RKO (cell line): Measurements from ENCODE around the gene ERG.
A peak's percentile ranks its signal among the peaks of the same experiment; 100 is the strongest.

Experiments used
- DNase-seq: peaks from one replicate; pipeline ENCODE4 v3.0.0-alpha.2; 2016; ENCODE audit warnings: low spot score

ERG gene

DNA sequence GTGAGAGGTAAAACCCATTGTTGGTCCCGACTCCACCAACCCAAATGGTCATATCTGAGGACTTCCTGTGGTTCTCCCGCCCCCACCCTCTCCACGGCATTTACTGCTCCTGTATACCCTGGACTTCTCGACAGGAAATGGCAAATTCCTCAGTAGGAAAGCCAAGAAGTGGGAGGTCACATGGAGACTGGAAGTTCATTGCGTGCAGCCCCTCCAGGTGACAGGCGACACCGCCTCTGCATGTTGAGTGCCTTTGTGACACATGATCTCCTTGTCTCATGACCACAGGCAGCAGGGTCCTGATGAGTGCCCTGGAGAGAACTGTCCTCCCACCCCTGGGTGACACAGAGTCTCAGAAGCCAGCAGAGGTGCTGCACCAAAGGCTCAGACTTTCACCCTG is 24.2 kb downstream of the ERG start:
- DNase-seq: no peak

DNA sequence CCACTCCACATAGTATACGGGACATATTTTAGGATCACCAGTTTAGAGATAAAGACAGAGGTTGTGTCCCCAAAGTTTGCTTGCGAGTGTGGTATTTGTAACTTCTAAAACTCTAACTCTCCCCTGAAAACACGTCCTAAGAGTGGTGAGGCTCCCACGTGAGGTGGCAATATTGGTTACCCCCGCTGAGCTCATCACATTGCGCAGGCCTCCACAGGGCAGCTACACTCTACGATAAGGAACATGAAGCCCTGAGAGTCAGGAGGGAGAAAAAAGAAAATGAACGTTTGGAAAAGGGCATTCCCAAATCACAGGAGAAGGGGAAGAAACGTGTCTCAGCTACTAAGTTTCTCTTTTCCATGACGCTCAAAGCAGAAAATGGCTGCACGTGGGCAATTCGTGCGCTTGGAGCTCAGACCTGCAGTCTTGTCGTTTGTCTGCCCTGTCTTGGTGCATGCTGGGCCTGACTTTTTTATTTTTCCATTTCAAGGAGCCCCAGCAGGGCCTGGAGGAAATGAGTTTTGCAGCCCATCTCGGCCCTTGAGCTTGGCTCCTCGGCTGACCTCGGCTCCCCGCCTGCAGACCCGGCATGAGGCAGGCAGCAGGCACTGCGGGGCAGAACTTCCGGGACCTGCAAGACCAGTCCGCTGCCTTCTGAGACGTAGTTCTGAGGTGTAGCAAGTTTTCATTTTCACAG is 25.7 kb downstream of the ERG start:
- DNase-seq: no peak

DNA sequence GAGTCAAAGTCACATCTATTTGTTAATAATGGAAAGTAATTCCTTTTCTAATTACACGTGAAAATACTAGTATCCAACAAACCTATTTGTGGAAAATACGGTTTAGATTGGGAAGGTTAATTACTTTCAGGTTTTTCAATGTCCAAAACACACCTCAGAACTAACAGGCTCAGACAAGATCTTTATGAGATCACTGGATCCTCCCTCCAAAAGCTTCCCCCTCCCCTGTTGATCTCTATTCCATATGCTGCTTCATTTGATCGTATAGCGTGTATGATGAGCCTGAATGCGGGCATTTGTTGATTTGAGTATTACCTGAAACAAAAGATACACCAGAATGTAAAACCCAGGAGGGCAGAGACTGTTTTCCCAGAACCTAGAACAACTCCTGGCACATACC is 26.5 kb downstream of the ERG start:
- no peak for DNase-seq

DNA sequence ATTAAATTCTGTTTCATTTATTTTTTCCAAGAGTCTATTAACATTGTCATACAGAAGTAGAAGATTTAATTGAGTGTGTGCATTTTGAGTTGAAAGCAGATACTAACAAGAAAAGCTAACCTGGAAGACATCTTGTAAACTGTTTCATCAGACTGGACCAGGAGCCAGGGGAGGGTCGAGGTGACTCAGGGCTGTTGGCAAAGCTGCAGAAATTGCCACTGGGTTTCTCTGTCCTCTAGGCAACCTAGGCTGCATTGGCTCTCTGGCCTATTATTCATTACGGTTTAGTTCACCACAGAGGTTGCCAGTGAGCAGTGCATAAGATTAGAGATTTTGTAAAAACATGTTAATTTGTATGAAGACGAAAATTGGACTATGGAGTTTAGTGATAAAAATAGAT is 27.5 kb downstream of the ERG start:
- DNase-seq: no peak

DNA sequence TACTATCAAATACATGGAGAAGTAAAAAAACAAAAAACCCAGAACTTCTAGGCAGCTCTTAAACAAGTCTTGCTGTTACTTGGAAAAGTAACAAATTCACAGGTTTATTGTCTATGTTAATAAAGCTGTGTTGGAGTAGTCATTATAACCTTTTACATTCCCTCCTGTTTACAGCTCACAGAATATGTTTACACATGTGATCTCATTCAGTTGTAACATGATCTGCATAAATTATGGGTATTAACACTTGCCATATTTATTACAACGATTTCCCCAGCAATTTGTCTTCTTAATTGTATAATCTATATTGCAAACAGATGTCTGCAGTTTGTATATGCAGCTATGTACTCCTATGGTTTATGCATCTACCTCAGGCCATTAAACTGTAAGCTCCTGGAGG is 28.6 kb downstream of the ERG start:
- DNase-seq: no peak

DNA sequence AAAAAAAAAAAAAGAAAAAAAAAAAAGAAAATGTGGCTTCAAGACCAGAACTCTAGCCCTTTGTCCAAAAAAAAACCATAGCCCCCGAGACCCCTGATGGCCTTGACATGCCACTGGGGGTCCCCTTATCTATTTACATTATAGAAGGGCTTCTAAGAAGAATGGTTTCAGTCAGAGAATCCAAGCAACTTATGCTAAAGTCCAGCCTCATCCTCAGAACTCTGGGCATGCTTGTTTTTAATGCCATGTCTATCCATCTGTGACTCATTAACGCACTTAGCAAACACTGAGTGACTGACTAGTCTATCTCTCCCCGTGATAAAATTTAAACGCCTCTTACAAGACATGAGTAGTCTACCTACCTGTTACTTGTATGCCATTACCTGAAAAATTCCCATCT is 29.3 kb downstream of the ERG start:
- DNase-seq: peak; percentile 14

DNA sequence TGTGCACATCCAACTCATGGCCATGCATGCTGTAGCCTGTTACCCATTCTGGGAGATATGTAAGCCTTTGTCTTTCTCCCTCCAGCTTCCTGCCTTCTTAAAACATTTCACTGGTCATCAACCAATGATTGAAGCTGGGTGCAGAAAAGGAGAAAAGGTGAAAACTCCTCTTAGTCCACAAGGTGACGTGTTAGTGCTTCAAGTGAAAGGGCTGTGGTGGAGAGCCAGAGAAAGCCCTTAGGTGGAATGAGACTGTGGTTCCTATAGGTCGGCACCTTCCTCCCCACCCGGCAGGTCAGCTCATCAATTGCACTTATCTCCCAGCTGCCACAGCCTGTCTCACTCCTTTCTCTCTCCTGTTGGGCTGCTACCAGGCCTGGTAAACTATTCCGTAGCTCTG is 30.4 kb downstream of the ERG start:
- DNase-seq: no peak

DNA sequence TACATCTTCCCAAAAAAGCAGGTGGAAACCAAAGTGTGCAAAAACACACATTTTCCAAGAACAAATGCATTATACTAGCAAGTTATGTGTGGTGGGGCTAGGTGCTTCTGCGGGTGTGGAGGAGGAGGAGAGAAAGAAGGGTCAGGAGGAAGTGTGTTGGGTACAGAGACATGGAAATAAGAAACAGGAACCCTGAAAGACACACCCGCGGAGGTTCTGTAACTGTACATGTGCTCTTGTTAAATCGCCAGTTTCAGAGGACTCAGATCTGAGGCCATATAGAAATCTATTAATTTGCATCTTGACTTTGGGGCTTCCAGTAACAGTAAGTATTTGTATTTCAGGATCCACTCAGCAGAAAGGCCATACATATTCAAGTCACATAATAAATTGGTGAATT is 30.9 kb downstream of the ERG start:
- DNase-seq: no peak

DNA sequence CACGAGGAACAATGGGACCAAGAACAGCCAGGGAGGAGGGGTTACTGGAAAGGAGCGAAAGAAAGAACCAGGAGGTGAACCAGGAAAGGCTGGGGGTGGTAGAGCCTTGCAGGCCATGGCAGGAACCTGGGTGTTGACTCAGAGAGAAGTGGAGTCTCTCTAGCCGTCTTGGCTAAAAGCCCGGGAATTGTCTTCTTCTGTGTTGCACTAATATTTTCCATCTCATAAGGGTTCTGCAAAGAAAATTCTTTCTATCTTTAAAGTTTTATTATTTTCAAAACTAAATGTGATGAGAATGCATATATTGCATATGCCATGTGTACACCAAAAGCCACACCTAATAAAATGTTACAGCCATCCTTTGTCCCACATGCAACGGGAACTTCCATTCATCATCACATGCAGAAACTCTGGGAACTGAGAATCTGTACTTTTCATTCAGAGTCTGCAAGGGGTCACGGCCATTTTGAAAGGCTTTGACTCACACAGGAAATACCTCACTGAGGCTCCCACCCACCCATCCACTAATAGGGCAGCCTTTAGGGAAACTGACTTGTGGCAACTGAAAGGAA is 38.0 kb downstream of the ERG start:
- DNase-seq: no peak

DNA sequence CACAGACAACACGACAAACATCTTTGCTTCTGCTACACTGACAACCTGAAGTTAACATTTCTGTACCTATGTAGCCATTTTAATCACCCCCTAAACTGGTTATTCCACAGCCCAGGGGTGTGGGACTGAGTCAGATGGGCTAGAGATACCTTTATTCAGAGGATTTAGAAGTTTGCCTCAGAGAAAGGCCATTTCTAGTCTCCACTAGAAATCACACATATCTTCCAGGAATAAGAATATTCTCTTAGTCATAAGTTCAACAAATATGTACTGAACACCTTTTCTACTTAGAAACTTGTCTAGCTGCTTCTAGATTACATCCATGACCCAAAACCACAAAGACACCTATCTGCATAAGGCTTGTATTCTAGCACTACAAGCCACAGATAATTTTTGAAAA is 38.8 kb downstream of the ERG start:
- DNase-seq: no peak

DNA sequence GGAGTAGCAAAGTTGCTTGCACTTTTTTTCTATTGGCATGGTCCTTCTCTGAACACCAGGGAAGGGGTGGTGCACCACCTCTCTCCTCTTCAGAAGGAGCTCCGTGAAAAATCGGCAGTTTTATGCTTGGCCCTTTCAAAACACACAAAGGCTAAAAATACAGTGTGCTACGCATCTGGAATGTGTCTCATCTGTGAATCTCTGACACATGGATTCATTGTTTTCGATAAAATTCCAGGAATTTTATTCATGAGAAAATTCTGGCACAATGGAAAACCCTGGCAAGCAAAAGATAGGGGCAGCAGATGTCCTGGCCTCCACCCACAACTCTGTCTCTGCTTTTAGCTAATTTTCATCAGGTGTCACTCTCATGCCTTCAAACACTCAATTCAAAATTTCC is 42.9 kb downstream of the ERG start:
- DNase-seq: no peak

DNA sequence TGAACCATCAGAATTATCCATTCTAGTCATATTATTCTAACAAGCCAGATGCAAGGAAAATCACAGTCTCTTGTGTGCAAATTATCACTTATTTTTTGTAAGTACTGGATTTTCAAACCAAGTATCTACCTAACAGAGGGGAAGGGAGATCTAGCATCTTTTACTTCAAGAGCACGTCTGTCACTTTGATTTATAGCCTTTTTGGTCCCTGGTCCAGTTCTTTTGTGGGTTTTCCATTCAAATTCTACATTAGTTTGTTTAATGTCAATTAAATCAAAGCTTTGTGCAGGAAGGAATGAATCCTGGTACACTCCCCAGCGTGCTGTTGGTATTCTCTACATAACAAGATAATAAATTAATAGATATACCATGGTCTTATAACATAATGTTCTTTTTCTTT is 43.6 kb downstream of the ERG start:
- no peak for DNase-seq

DNA sequence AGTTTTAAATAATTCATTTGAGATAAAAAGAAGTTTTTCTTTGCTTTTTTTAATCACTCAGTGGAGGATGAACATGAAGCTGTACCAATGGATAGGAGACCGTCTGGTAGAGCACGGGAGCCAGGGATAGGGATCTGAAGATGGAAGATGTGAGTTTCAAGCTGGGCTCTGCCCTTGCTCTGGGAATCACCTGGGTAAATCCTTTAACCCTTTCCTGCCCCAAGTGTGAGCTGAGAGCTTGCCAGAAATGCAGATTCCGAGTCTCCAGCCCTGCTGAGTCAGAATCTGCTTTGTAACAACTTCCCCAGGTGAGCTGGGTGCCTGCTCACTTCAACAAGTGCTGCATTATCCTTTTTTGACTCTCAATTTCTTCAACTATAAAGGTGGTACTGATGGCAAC is 44.1 kb downstream of the ERG start:
- DNase-seq: no peak

DNA sequence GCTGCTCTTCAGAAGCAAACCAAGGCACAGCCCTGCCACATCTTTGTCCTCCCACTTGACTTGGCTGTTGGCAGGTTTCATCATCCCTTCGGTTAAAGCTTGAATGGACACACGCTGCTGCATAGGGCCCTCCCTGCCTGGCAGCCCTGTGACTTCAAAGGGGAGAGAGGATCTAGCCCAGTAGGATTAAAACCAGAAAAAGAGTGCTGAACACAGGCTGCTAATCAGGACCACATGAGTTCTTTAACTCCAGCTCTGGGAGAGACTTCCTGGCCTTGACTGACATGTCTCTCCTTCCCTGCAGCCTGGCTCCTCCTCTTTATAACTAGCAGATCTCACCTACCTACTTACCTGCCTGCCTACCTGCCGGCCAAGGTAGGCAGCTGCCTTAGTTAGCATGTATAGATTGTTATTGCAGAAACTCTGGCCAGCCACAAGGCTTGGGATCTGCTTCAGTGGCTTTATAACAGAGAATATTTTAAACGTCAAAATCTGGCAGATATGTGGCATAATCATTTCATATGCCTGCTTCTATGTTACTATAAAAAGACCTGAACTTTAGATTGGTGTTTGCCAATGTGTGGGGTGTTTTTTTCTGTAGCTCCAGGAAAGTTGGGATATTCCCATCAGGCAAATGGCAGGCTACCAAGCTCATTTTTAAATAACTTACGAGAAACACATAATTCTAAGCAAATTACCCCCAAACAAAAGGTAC is 49.4 kb downstream of the ERG start:
- no peak for DNase-seq

DNA sequence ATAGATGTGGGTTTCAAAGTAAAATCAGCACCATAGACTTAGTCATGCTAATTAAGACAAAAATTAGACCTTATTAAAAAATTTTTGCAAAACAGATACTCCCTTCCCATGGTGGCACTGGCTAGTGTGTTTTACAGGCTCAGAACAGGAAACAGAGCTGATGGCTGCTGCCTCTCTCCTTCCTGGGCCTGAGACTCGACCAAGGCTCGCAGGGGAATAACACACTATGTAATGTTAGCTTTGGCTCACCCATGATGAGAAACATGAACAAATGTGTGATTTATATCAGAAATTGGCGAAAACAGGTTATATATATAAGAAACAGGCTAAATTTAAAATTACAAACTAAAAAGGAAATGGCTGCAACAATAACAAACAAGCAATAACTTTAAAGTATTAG is 50.7 kb downstream of the ERG start:
- DNase-seq: no peak

DNA sequence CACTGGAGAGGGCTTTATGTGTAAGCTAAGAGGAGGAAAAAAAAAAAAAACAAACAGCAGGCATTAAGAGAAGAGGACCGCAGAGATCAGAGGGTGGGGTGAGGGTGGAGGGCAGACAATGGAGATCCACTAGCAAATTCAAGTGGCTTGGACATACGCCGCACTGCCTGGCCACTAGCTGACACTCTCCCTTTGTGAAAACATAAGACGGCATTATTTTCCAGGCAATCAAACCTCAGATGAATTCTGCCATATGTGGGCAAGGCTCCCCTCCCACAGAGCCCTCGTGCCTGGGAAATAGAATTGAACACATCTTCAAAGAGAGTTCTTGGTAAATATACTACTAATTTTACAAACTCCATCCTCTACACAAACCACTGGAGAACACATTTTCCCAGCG is 53.6 kb downstream of the ERG start:
- no peak for DNase-seq

DNA sequence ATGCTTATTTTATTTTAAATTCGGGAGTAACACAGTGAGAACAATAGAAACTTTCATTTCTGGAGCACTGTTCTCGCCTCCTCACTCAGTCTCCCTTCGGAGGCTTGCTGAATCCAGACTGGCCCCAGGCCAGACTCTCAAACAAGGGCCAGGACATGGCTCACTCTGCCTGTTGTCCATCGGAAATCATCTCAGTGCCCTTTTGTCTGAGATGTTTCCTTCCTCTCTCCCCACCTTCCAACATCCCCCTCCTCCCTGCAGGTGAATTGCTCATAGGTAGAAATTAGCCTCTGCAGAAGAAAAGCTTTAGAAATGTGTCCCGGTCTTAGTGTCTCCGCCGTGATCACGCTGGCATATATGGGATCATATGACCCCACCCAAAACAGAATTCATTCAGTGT is 55.2 kb downstream of the ERG start:
- DNase-seq: no peak

DNA sequence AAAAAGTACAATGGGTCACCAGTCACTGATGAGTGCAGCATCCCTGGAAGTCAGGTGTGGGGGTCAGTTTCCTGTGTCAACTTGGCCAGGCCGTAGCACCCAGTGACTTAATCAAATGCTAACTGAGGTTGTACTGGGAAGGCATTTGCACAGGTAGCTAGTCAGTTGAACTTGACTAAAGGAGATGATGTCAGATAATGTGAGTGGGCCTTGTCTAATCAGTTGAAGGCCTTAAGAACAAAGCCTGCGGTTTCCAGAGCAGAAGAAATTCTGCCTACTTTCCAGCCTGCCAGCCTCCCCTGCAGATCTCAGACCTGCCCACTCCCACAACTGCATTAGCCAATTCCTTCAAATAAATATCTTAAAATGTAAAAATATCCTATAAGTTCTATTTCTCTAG is 57.1 kb downstream of the ERG start:
- DNase-seq: no peak

DNA sequence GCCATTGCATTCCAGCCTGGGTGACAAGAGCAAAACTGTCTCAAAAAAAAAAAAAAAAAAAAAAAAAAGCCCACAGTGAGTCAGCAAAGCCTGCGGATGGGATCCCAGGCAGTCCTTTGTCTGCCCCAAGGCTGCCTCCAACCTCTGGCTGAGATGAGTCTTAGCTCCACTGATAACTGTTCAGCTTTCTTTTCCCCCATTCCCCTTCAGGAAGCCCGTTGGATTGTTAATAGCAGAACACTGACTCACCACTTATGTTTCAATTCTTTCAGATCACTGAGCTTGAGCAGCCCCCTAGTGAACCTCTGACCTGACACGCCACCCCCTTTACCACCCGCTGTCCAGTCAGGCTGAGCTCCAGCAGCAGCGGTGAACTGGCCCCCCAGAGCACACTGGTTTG is 57.5 kb downstream of the ERG start:
- no peak for DNase-seq

DNA sequence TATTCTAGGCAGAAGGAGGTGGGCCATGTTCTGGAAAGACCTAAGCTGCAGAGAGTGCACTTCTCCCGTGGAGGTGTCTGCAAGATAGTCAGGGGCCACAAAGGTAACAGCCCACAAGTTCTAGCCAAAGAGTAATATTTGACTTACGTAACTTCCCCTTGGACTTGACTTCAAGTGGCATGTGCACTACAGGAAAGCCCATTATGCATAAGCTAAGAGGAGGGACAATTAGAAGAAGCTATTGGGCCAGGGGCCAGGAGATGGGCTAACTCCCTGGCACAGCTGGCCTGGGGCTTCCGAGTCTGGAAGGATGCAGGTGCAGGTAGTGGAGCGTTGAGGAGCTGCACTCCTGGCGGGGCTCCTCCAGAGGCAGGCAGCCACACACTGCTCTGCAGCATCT is 58.3 kb downstream of the ERG start:
- DNase-seq: no peak

DNA sequence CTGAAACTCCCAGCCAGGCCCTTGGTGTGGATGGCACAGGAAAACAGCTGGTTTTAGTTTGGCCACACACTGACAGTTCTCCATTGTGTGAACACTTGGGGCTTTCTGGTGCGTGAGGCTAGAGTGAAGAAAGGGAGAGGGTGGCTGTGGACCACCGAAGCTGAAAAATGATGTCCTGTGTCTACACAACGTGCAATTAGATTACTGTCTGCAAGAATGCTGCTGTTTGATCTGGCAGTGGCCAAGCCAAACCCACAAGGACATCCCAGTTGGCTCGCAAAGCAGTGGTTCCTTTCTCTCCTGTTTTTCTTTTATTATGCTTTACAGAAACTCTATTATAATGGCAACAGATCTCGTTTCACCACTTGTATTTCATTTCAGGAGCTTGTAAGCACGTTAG is 58.9 kb downstream of the ERG start:
- no peak for DNase-seq

DNA sequence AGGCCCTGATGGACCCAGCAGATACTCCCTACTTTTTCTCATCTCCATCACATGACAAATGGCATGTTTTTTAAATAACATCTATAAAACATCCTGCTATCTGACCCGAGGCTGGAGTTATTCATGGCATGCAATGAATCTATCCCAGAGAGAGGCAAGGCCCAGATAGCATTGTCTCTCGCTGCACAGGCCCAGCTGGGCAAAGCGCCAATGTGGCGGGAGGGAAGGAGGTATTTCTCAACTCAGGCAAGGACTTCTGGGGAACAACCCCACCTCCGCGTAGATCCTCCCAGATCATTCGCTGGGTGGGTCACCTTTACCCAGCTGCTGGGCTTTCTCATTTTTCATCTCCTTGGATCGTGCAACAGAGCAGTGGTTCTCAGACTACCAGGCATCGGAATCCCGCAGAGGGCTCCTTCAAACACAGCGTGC is 59.8 kb downstream of the ERG start:
- no peak for DNase-seq

DNA sequence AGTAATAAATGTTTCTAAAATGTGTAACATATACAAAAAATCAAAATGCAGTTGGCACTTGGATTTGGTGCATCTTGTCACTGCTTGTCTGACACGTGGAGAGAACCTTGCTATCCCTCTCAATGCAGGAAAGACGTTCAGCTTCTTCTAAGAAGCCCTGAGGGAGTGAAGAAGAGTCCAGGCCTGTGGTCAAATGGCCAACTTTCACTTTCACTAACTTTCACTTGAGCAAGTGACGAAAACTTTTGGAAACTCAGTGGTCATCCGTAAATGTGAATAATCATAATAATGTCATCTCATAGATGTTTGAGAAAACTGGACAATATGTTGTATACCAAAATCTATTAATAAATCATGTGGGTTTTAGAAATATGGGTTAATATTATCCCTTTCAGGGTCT is 61.9 kb downstream of the ERG start:
- no peak for DNase-seq
